HEK293 (cell line): ENCODE measurements around the gene SOX3.

Source experiments
- CTCF ChIA-PET: fragments of 350-600 bp; formaldehyde crosslinking; extraction: SDS; loops from one replicate; lab custom pipeline; 2021; ENCODE audit warnings: antibody characterized with exemption; lab: Yijun Ruan, JAX
- POLR2A ChIA-PET: fragments of 300-600 bp; formaldehyde crosslinking; extraction: SDS; loops from one replicate; lab custom pipeline; 2020; ENCODE audit warnings: antibody characterized with exemption, inconsistent platforms; lab: Yijun Ruan, JAX
- H3K27ac ChIP-seq: fragments of 200-500 bp; sonication (Bioruptor generic); 2 replicates; pipeline ENCODE4 v1.5.1; 2014; ENCODE audit warnings: low read depth, low read length, control low read depth, inconsistent platforms; ENCODE audit errors: extremely low read depth
- H3K36me3 ChIP-seq, 2 experiments: fragments of 200-500 bp in 1 of 2; sonication (Bioruptor generic) in 1 of 2; 1 replicate in 1 of 2; 2 replicates in 1 of 2; pipeline ENCODE4 v1.5.1; 2014 to 2017; ENCODE audit warnings: inconsistent platforms in 2 of 2, low read length in 2 of 2; ENCODE audit not compliant: control insufficient read depth in 2 of 2, insufficient read depth in 1 of 2
- H3K4me1 ChIP-seq: fragments of 200-500 bp; sonication (Bioruptor generic); 2 replicates; pipeline ENCODE4 v1.5.1; 2014; ENCODE audit warnings: mild to moderate bottlenecking, low read length, inconsistent platforms; ENCODE audit not compliant: control insufficient read depth, insufficient read depth
- H3K4me3 ChIP-seq: 2 replicates; pipeline ENCODE4 v1.5.1; 2011; ENCODE audit warnings: low read depth, mild to moderate bottlenecking, control low read depth, low read length, moderate library complexity
- H3K9me3 ChIP-seq: fragments of 200-500 bp; sonication (Bioruptor generic); 2 replicates; pipeline ENCODE4 v1.5.1; 2014; ENCODE audit warnings: low read depth, low read length, inconsistent platforms; ENCODE audit not compliant: control insufficient read depth, insufficient read depth
- EGR2 ChIP-seq: fragments of 450-650 bp; formaldehyde crosslinking; IDR thresholded peaks from 2 replicates; pipeline ENCODE4 v1.5.1; 2016; ENCODE audit warnings: low read depth, missing biosample characterization, missing genetic modification characterization
- FEZF1 ChIP-seq: fragments of 450-650 bp; formaldehyde crosslinking; IDR thresholded peaks from 2 replicates; pipeline ENCODE4 v1.5.1; 2016; ENCODE audit warnings: missing biosample characterization, missing genetic modification characterization
- GLIS1 ChIP-seq: fragments of 450-650 bp; formaldehyde crosslinking; IDR thresholded peaks from 2 replicates; pipeline ENCODE4 v1.5.1; 2016; ENCODE audit warnings: missing biosample characterization, missing genetic modification characterization
- GLIS2 ChIP-seq: fragments of 450-650 bp; formaldehyde crosslinking; IDR thresholded peaks from 2 replicates; pipeline ENCODE4 v1.5.1; 2016; ENCODE audit warnings: missing biosample characterization, missing genetic modification characterization
- KLF16 ChIP-seq: fragments of 450-650 bp; formaldehyde crosslinking; IDR thresholded peaks from 2 replicates; pipeline ENCODE4 v1.5.1; 2017; ENCODE audit warnings: missing biosample characterization, missing genetic modification characterization
- MEIS1 ChIP-seq: sonication (generic); formaldehyde crosslinking; IDR thresholded peaks from 2 replicates; pipeline ENCODE4 v1.8.1; 2022; ENCODE audit warnings: missing genetic modification reagents, mild to moderate bottlenecking, borderline replicate concordance
- PATZ1 ChIP-seq: fragments of 450-650 bp; formaldehyde crosslinking; IDR thresholded peaks from 2 replicates; pipeline ENCODE4 v1.5.1; 2016; ENCODE audit warnings: missing biosample characterization, missing genetic modification characterization
- ZBTB20 ChIP-seq: fragments of 450-650 bp; formaldehyde crosslinking; IDR thresholded peaks from 2 replicates; pipeline ENCODE4 v1.5.1; 2016; ENCODE audit warnings: missing biosample characterization, missing genetic modification characterization
- ZFP3 ChIP-seq: fragments of 450-650 bp; formaldehyde crosslinking; IDR thresholded peaks from 2 replicates; pipeline ENCODE4 v1.5.1; 2016; ENCODE audit warnings: low read depth, missing biosample characterization, missing genetic modification characterization
- ZFP37 ChIP-seq: fragments of 450-650 bp; formaldehyde crosslinking; IDR thresholded peaks from 2 replicates; pipeline ENCODE4 v1.5.1; 2016; ENCODE audit warnings: missing biosample characterization, missing genetic modification characterization
- ZNF248 ChIP-seq: fragments of 450-650 bp; formaldehyde crosslinking; IDR thresholded peaks from 2 replicates; pipeline ENCODE4 v1.5.1; 2017; ENCODE audit warnings: missing biosample characterization, missing genetic modification characterization
- ZNF26 ChIP-seq: fragments of 450-650 bp; formaldehyde crosslinking; IDR thresholded peaks from 2 replicates; pipeline ENCODE4 v1.5.1; 2016; ENCODE audit warnings: missing biosample characterization, missing genetic modification characterization
- ZNF302 ChIP-seq: fragments of 450-650 bp; formaldehyde crosslinking; IDR thresholded peaks from 2 replicates; pipeline ENCODE4 v1.5.1; 2016; ENCODE audit warnings: missing biosample characterization, missing genetic modification characterization, low read depth
- ZNF341 ChIP-seq: fragments of 450-650 bp; formaldehyde crosslinking; IDR thresholded peaks from 2 replicates; pipeline ENCODE4; 2016; ENCODE audit warnings: low read depth, missing biosample characterization, missing genetic modification characterization
- ZNF37A ChIP-seq: fragments of 450-650 bp; IDR thresholded peaks from 2 replicates; pipeline ENCODE4 v1.5.1; 2018; ENCODE audit warnings: missing biosample characterization, missing genetic modification characterization
- ZNF521 ChIP-seq: fragments of 450-650 bp; formaldehyde crosslinking; IDR thresholded peaks from 2 replicates; pipeline ENCODE4 v1.5.1; 2017; ENCODE audit warnings: missing biosample characterization, mild to moderate bottlenecking, missing genetic modification characterization
- ZNF654 ChIP-seq: fragments of 450-650 bp; formaldehyde crosslinking; IDR thresholded peaks from 2 replicates; pipeline ENCODE4 v1.5.1; 2016; ENCODE audit warnings: low read depth, missing biosample characterization, missing genetic modification characterization
- ZNF658 ChIP-seq: fragments of 450-650 bp; formaldehyde crosslinking; IDR thresholded peaks from 2 replicates; pipeline ENCODE4; 2016; ENCODE audit warnings: missing biosample characterization, missing genetic modification characterization
- ZNF660 ChIP-seq: fragments of 450-650 bp; IDR thresholded peaks from 2 replicates; pipeline ENCODE4 v1.5.1; 2018; ENCODE audit warnings: missing biosample characterization, mild to moderate bottlenecking, missing genetic modification characterization
- ZNF677 ChIP-seq: fragments of 450-650 bp; IDR thresholded peaks from 2 replicates; pipeline ENCODE4 v1.5.0; 2018; ENCODE audit warnings: missing biosample characterization, mild to moderate bottlenecking, missing genetic modification characterization, moderate library complexity
- ZNF830 ChIP-seq: fragments of 450-650 bp; IDR thresholded peaks from 2 replicates; pipeline ENCODE4 v1.5.0; 2018; ENCODE audit warnings: missing biosample characterization, missing genetic modification characterization, low read depth, mild to moderate bottlenecking, moderate library complexity
- TF ChIP-seq, protein P1 (sequence below): fragments of 450-650 bp; formaldehyde crosslinking; optimal IDR thresholded peaks from 2 replicates; pipeline ENCODE3; 2016; ENCODE audit warnings: missing biosample characterization, mild to moderate bottlenecking, missing genetic modification characterization
- TF ChIP-seq, protein P2 (sequence below): fragments of 450-650 bp; formaldehyde crosslinking; IDR thresholded peaks from 2 replicates; pipeline ENCODE4 v1.5.1; 2016; ENCODE audit warnings: missing biosample characterization, missing genetic modification characterization, low read depth

The SOX3 gene

GRCh38 chrX:140507223-140507981 lies 2.5 kb upstream of the SOX3 start:
- peaks cover 6% of the 10 kb centered on the region; the same call in 1 of the 2 replicates for H3K4me1 ChIP-seq
- H3K27ac ChIP-seq: peak overlapping the region; percentile 91
- TF ChIP-seq GLIS1 (peak; percentile 25; the same call in 1 of the 2 replicates), ZNF26 (tag by site-specific recombination) (no peak), MEIS1 (no peak), ZFP3 (tag by site-specific recombination) (no peak), ZNF658 (tag by site-specific recombination) (no peak), ZNF660 (tag by site-specific recombination) (no peak), ZNF248 (no peak), EGR2 (tag by site-specific recombination) (no peak), FEZF1 (tag by site-specific recombination) (peak; percentile 78), ZBTB20 (tag by site-specific recombination) (0 out of 2 replicates have a peak, but pooled peaks have one; percentile 13), ZFP37 (tag by site-specific recombination) (no peak), ZNF341 (tag by site-specific recombination) (0 out of 2 replicates have a peak, but pooled peaks have one; percentile 36), ZNF830 (tag by site-specific recombination) (no peak), ZNF654 (no peak), ZNF302 (tag by site-specific recombination) (no peak), KLF16 (no peak)
- TF ChIP-seq, protein P1, sequence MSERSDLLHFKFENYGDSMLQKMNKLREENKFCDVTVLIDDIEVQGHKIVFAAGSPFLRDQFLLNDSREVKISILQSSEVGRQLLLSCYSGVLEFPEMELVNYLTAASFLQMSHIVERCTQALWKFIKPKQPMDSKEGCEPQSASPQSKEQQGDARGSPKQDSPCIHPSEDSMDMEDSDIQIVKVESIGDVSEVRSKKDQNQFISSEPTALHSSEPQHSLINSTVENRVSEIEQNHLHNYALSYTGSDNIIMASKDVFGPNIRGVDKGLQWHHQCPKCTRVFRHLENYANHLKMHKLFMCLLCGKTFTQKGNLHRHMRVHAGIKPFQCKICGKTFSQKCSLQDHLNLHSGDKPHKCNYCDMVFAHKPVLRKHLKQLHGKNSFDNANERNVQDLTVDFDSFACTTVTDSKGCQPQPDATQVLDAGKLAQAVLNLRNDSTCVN (tag by site-specific recombination): peak; percentile 26
- TF ChIP-seq, protein P2, sequence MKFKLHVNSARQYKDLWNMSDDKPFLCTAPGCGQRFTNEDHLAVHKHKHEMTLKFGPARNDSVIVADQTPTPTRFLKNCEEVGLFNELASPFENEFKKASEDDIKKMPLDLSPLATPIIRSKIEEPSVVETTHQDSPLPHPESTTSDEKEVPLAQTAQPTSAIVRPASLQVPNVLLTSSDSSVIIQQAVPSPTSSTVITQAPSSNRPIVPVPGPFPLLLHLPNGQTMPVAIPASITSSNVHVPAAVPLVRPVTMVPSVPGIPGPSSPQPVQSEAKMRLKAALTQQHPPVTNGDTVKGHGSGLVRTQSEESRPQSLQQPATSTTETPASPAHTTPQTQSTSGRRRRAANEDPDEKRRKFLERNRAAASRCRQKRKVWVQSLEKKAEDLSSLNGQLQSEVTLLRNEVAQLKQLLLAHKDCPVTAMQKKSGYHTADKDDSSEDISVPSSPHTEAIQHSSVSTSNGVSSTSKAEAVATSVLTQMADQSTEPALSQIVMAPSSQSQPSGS (tag by site-specific recombination): 0 out of 2 replicates have a peak, but pooled peaks have one; percentile 32
- CTCF ChIA-PET: interaction anchor here (0.5 to 2.7 kb wide), 32 partner anchors 14 to 1020 kb away, joined by 3 to 29 read pairs (median 4); no protein-coding TSS in a partner anchor
- no peaks in the 10 kb centered on the region for H3K36me3 ChIP-seq
- peak overlapping the region; percentile 43 for H3K4me3 ChIP-seq
- POLR2A ChIA-PET: interaction anchor here (0.6 to 1.7 kb wide), 11 partner anchors 9 to 450 kb away, joined by 3 to 10 read pairs (median 3); no protein-coding TSS in a partner anchor
- H3K9me3 ChIP-seq: no peaks in the 10 kb centered on the region

DNA sequence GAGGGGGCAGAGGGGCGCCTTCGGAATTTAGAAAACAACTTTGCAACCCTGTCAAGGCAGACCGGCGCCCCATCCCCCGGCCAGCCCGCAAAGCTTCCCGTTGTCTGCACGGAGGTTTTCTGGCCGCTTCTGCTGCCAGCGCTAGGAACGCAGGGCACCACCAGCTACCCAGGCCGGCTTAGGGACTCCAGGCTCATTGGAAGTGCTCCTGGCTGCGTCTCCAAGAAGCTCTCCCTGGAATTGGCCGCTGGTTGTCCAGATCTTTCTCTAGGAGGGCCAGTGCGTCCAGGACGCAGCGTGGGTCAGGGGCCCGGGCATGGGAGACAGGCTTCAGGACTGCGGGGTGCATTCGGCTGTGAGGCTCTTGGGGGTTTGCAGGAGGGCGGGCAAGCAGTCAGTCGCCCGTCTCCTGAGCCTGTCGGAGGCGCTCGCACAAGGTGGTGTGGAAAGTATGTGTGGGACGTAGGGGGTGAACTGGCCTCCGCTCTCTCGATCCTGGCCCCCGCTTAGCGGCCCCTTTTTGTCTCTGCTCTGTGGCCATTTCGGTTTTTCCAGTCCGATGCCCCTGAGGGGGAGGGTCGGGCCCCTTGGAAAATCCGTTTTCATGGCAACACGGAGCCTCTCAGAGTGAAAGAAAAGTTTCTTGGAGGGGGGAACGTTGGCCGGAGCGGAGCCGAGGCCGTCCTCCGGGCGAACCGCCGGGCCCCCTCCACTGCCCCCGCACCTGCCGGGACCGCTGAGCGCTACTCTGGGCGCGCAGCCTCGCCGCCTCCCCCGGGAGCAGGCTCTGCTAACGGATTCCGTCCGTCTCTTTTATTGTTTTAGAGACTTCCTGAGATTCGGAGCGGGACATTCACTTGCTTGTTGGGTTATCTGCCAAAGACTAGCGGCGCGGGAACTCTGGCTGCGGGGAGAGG lies 810 bp upstream of the SOX3 start:
- Histone ChIP-seq H3K4me3 (peak overlapping the region; percentile 43), H3K4me1 (peaks cover 3% of the 10 kb centered on the region; the same call in 1 of the 2 replicates), H3K9me3 (no peaks in the 10 kb centered on the region), H3K27ac (peak overlapping the region; percentile 91; the same call in 1 of the 2 replicates), H3K36me3 (no peaks in the 10 kb centered on the region)
- ChIA-PET CTCF (interaction anchor here (2.7 kb wide), 1 partner anchor 449 kb away, joined by 26 read pairs; no protein-coding TSS in a partner anchor), POLR2A (no interaction called here)
- peak; percentile 39; the same call in 1 of the 2 replicates for TF ChIP-seq GLIS1
- TF ChIP-seq, protein P1 (tag by site-specific recombination): peak; percentile 24
- peak; percentile 58; the same call in 1 of the 2 replicates for TF ChIP-seq GLIS2 (tag by site-specific recombination)
- peak; percentile 18; the same call in 1 of the 2 replicates for TF ChIP-seq PATZ1 (tag by site-specific recombination)
- no peak for TF ChIP-seq ZNF37A (tag by site-specific recombination)
- no peak for TF ChIP-seq ZNF521
- TF ChIP-seq ZNF677: no peak
- peak; percentile 37; the same call in 1 of the 2 replicates for TF ChIP-seq ZBTB20 (tag by site-specific recombination)
